HEK293 (cell line): ENCODE data around the gene FUBP1.
A peak's percentile ranks its signal among the peaks of the same experiment; 100 is the strongest.

Experiments used
- CTCF ChIA-PET: fragments of 350-600 bp; formaldehyde crosslinking; extraction: SDS; loops from one replicate; lab custom pipeline; 2021; ENCODE audit warnings: antibody characterized with exemption; lab: Yijun Ruan, JAX
- POLR2A ChIA-PET: fragments of 300-600 bp; formaldehyde crosslinking; extraction: SDS; loops from one replicate; lab custom pipeline; 2020; ENCODE audit warnings: antibody characterized with exemption, inconsistent platforms; lab: Yijun Ruan, JAX
- H3K27ac ChIP-seq: fragments of 200-500 bp; sonication (Bioruptor generic); 2 replicates; pipeline ENCODE4 v1.5.1; 2014; ENCODE audit warnings: low read depth, low read length, control low read depth, inconsistent platforms; ENCODE audit errors: extremely low read depth
- H3K36me3 ChIP-seq, 2 experiments: fragments of 200-500 bp in 1 of 2; sonication (Bioruptor generic) in 1 of 2; 1 replicate in 1 of 2; 2 replicates in 1 of 2; pipeline ENCODE4 v1.5.1; 2014 to 2017; ENCODE audit warnings: inconsistent platforms in 2 of 2, low read length in 2 of 2; ENCODE audit not compliant: control insufficient read depth in 2 of 2, insufficient read depth in 1 of 2
- H3K4me1 ChIP-seq: fragments of 200-500 bp; sonication (Bioruptor generic); 2 replicates; pipeline ENCODE4 v1.5.1; 2014; ENCODE audit warnings: mild to moderate bottlenecking, low read length, inconsistent platforms; ENCODE audit not compliant: control insufficient read depth, insufficient read depth
- H3K4me3 ChIP-seq: 2 replicates; pipeline ENCODE4 v1.5.1; 2011; ENCODE audit warnings: low read depth, mild to moderate bottlenecking, control low read depth, low read length, moderate library complexity
- H3K9me3 ChIP-seq: fragments of 200-500 bp; sonication (Bioruptor generic); 2 replicates; pipeline ENCODE4 v1.5.1; 2014; ENCODE audit warnings: low read depth, low read length, inconsistent platforms; ENCODE audit not compliant: control insufficient read depth, insufficient read depth
- GLI2 ChIP-seq: fragments of 450-650 bp; formaldehyde crosslinking; IDR thresholded peaks from 2 replicates; pipeline ENCODE4; 2017; ENCODE audit warnings: missing biosample characterization, missing genetic modification characterization, low read depth, borderline replicate concordance
- HOXA7 ChIP-seq: sonication (generic); formaldehyde crosslinking; IDR thresholded peaks from 2 replicates; pipeline ENCODE4 v1.8.1; 2022; ENCODE audit warnings: missing genetic modification reagents, borderline replicate concordance
- HOXD13 ChIP-seq: sonication (generic); formaldehyde crosslinking; IDR thresholded peaks from 2 replicates; pipeline ENCODE4 v1.8.0; 2022; ENCODE audit warnings: missing genetic modification reagents, borderline replicate concordance
- KLF1 ChIP-seq: fragments of 450-650 bp; formaldehyde crosslinking; IDR thresholded peaks from 2 replicates; pipeline ENCODE4 v1.5.1; 2016; ENCODE audit warnings: missing biosample characterization, missing genetic modification characterization
- KLF16 ChIP-seq: fragments of 450-650 bp; formaldehyde crosslinking; IDR thresholded peaks from 2 replicates; pipeline ENCODE4 v1.5.1; 2017; ENCODE audit warnings: missing biosample characterization, missing genetic modification characterization
- PRDM1 ChIP-seq: fragments of 450-650 bp; formaldehyde crosslinking; IDR thresholded peaks from 2 replicates; pipeline ENCODE4; 2016; ENCODE audit warnings: missing biosample characterization, missing genetic modification characterization
- SP2 ChIP-seq: fragments of 450-650 bp; formaldehyde crosslinking; IDR thresholded peaks from 2 replicates; pipeline ENCODE4 v1.5.1; 2016; ENCODE audit warnings: missing biosample characterization, missing genetic modification characterization
- TRIM28 ChIP-seq: IDR thresholded peaks from 2 replicates; pipeline ENCODE4 v1.6.1; 2011; ENCODE audit warnings: low read length, control low read depth, borderline replicate concordance
- ZBTB11 ChIP-seq: fragments of 450-650 bp; formaldehyde crosslinking; conservative IDR thresholded peaks from 2 replicates; pipeline ENCODE4 v1.5.1; 2016; ENCODE audit warnings: low read depth, missing biosample characterization, missing genetic modification characterization
- ZBTB20 ChIP-seq: fragments of 450-650 bp; formaldehyde crosslinking; IDR thresholded peaks from 2 replicates; pipeline ENCODE4 v1.5.1; 2016; ENCODE audit warnings: missing biosample characterization, missing genetic modification characterization
- ZNF121 ChIP-seq: fragments of 450-650 bp; formaldehyde crosslinking; IDR thresholded peaks from 2 replicates; pipeline ENCODE4 v1.5.1; 2016; ENCODE audit warnings: missing biosample characterization, missing genetic modification characterization
- ZNF202 ChIP-seq: fragments of 450-650 bp; formaldehyde crosslinking; IDR thresholded peaks from 2 replicates; pipeline ENCODE4 v1.5.1; 2016; ENCODE audit warnings: missing biosample characterization, missing genetic modification characterization, borderline replicate concordance
- ZNF280C ChIP-seq: fragments of 450-650 bp; formaldehyde crosslinking; IDR thresholded peaks from 2 replicates; pipeline ENCODE4 v1.5.1; 2016; ENCODE audit warnings: missing biosample characterization, missing genetic modification characterization
- ZNF335 ChIP-seq: fragments of 450-650 bp; formaldehyde crosslinking; conservative IDR thresholded peaks from 2 replicates; pipeline ENCODE4 v1.5.1; 2016; ENCODE audit warnings: missing biosample characterization, missing genetic modification characterization
- ZNF391 ChIP-seq: fragments of 450-650 bp; formaldehyde crosslinking; IDR thresholded peaks from 2 replicates; pipeline ENCODE4 v1.5.1; 2016; ENCODE audit warnings: low read depth, missing biosample characterization, missing genetic modification characterization, borderline replicate concordance
- ZNF473 ChIP-seq: fragments of 450-650 bp; formaldehyde crosslinking; IDR thresholded peaks from 2 replicates; pipeline ENCODE4 v1.5.1; 2017; ENCODE audit warnings: missing biosample characterization, missing genetic modification characterization
- ZNF548 ChIP-seq: fragments of 450-650 bp; formaldehyde crosslinking; IDR thresholded peaks from 2 replicates; pipeline ENCODE4 v1.5.1; 2016; ENCODE audit warnings: missing biosample characterization, missing genetic modification characterization
- ZNF610 ChIP-seq: fragments of 450-650 bp; formaldehyde crosslinking; IDR thresholded peaks from 2 replicates; pipeline ENCODE4 v1.5.1; 2016; ENCODE audit warnings: missing biosample characterization, missing genetic modification characterization, borderline replicate concordance
- ZNF621 ChIP-seq: fragments of 450-650 bp; formaldehyde crosslinking; IDR thresholded peaks from 2 replicates; pipeline ENCODE4 v1.5.1; 2017; ENCODE audit warnings: missing biosample characterization, missing genetic modification characterization
- ZNF654 ChIP-seq: fragments of 450-650 bp; formaldehyde crosslinking; IDR thresholded peaks from 2 replicates; pipeline ENCODE4 v1.5.1; 2016; ENCODE audit warnings: low read depth, missing biosample characterization, missing genetic modification characterization
- ZNF707 ChIP-seq: fragments of 450-650 bp; formaldehyde crosslinking; IDR thresholded peaks from 2 replicates; pipeline ENCODE4 v1.5.1; 2016; ENCODE audit warnings: missing biosample characterization, missing genetic modification characterization
- ZNF792 ChIP-seq: fragments of 450-650 bp; formaldehyde crosslinking; IDR thresholded peaks from 2 replicates; pipeline ENCODE4 v1.5.1; 2016; ENCODE audit warnings: missing biosample characterization, missing genetic modification characterization
- ZSCAN30 ChIP-seq: fragments of 450-650 bp; IDR thresholded peaks from 2 replicates; pipeline ENCODE4 v1.5.1; 2018; ENCODE audit warnings: missing biosample characterization, mild to moderate bottlenecking, missing genetic modification characterization, moderate library complexity
- TF ChIP-seq, protein P1 (sequence below): fragments of 450-650 bp; formaldehyde crosslinking; IDR thresholded peaks from 2 replicates; pipeline ENCODE4 v1.5.1; 2017; ENCODE audit warnings: missing biosample characterization, missing genetic modification characterization
- TF ChIP-seq, protein P2 (sequence below): fragments of 450-650 bp; formaldehyde crosslinking; IDR thresholded peaks from 2 replicates; pipeline ENCODE4 v1.5.1; 2016; ENCODE audit warnings: missing biosample characterization, missing genetic modification characterization

The FUBP1 gene, protein sequence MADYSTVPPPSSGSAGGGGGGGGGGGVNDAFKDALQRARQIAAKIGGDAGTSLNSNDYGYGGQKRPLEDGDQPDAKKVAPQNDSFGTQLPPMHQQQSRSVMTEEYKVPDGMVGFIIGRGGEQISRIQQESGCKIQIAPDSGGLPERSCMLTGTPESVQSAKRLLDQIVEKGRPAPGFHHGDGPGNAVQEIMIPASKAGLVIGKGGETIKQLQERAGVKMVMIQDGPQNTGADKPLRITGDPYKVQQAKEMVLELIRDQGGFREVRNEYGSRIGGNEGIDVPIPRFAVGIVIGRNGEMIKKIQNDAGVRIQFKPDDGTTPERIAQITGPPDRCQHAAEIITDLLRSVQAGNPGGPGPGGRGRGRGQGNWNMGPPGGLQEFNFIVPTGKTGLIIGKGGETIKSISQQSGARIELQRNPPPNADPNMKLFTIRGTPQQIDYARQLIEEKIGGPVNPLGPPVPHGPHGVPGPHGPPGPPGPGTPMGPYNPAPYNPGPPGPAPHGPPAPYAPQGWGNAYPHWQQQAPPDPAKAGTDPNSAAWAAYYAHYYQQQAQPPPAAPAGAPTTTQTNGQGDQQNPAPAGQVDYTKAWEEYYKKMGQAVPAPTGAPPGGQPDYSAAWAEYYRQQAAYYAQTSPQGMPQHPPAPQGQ

GRCh38 chr1:77978969-77979876, at the start of gene FUBP1:
FUBP1 (minus strand) TSS chr1:77979072; CDS start chr1:77979004, 68 bp downstream.
- Histone ChIP-seq H3K4me1 (peaks cover 6% of the 10 kb centered on the region; the same call in 1 of the 2 replicates), H3K27ac (peak within 1 kb of the TSS; percentile 77), H3K36me3 (peaks cover 0 to 32% of the 10 kb centered on the region in 2 experiments; a peak in 2 of 3 replicates), H3K9me3 (no peaks in the 10 kb centered on the region), H3K4me3 (peak within 1 kb of the TSS; percentile 96)
- POLR2A ChIA-PET: interaction anchor here (0.5 to 8.3 kb wide), 11 partner anchors 10 to 220 kb away, joined by 3 to 137 read pairs (median 4); partner anchors contain the start of genes DNAJB4, MIGA1 and NEXN
- CTCF ChIA-PET: interaction anchor here (0.5 to 1.6 kb wide), 9 partner anchors 10 to 136 kb away, joined by 3 to 14 read pairs (median 4); partner anchors contain the start of gene DNAJB4
- peak; percentile 79; the same call in 1 of the 2 replicates for TF ChIP-seq ZNF391 (tag by site-specific recombination)
- TF ChIP-seq ZNF335 (tag by site-specific recombination): peak; percentile 83
- peak; percentile 52; the same call in 1 of the 2 replicates for TF ChIP-seq ZNF548 (tag by site-specific recombination)
- TF ChIP-seq KLF16: peak; percentile 84
- TF ChIP-seq ZNF654 (tag by site-specific recombination): peak; percentile 15
- TF ChIP-seq KLF1: peak; percentile 89
- TF ChIP-seq ZNF610 (tag by site-specific recombination): peak; percentile 74; the same call in 1 of the 2 replicates
- TF ChIP-seq ZNF473 (tag by site-specific recombination): no peak
- TF ChIP-seq ZNF707: no peak
- TF ChIP-seq ZNF280C (tag by site-specific recombination): no peak
- peak; percentile 97 for TF ChIP-seq TRIM28
- no peak for TF ChIP-seq PRDM1 (tag by site-specific recombination)
- TF ChIP-seq HOXA7 (CRISPR knock-in tag): no peak
- TF ChIP-seq, protein P1, sequence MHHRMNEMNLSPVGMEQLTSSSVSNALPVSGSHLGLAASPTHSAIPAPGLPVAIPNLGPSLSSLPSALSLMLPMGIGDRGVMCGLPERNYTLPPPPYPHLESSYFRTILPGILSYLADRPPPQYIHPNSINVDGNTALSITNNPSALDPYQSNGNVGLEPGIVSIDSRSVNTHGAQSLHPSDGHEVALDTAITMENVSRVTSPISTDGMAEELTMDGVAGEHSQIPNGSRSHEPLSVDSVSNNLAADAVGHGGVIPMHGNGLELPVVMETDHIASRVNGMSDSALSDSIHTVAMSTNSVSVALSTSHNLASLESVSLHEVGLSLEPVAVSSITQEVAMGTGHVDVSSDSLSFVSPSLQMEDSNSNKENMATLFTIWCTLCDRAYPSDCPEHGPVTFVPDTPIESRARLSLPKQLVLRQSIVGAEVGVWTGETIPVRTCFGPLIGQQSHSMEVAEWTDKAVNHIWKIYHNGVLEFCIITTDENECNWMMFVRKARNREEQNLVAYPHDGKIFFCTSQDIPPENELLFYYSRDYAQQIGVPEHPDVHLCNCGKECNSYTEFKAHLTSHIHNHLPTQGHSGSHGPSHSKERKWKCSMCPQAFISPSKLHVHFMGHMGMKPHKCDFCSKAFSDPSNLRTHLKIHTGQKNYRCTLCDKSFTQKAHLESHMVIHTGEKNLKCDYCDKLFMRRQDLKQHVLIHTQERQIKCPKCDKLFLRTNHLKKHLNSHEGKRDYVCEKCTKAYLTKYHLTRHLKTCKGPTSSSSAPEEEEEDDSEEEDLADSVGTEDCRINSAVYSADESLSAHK: peak; percentile 52
- TF ChIP-seq ZNF202 (tag by site-specific recombination): no peak
- peak; percentile 46; the same call in 1 of the 2 replicates for TF ChIP-seq ZBTB11
- no peak for TF ChIP-seq ZNF121
- TF ChIP-seq SP2 (tag by site-specific recombination): peak; percentile 67
- TF ChIP-seq ZSCAN30: peak; percentile 60
- peak; percentile 44; the same call in 1 of the 2 replicates for TF ChIP-seq ZBTB20 (tag by site-specific recombination)
- no peak for TF ChIP-seq ZNF621 (tag by site-specific recombination)
- 0 out of 2 replicates have a peak, but pooled peaks have one; percentile 46 for TF ChIP-seq ZNF792 (tag by site-specific recombination)
- TF ChIP-seq, protein P2, sequence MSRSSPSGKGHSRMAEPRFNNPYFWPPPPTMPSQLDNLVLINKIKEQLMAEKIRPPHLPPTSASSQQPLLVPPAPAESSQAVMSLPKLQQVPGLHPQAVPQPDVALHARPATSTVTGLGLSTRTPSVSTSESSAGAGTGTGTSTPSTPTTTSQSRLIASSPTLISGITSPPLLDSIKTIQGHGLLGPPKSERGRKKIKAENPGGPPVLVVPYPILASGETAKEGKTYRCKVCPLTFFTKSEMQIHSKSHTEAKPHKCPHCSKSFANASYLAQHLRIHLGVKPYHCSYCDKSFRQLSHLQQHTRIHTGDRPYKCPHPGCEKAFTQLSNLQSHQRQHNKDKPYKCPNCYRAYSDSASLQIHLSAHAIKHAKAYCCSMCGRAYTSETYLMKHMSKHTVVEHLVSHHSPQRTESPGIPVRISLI (tag by site-specific recombination): peak; percentile 33; the same call in 1 of the 2 replicates
- TF ChIP-seq GLI2 (tag by site-specific recombination): no peak
- TF ChIP-seq HOXD13: no peak
